IMR-90 (cell line): ENCODE measurements around the gene CLTCL1. TPM values are rescaled to one million over a fixed set of nuclear protein-coding genes. Genes with fewer than 3 reads are reported as not detected.

ENCODE experiments used
- ATAC-seq: fragments of 200-7000 bp; cut with Tn5 transposase; 2 replicates; pipeline ENCODE4 v1.9.1; 2020; ENCODE audit warnings: low read depth, mild to moderate bottlenecking, moderate library complexity
- BruUV-seq: library from RNA; stranded (reverse); fragments of 400-500 nt; replicated peaks from 2 replicates; lab custom pipeline; 2021; lab: Mats Ljungman, UMichigan
- CTCF ChIA-PET: fragments of 300-600 bp; formaldehyde crosslinking; extraction: SDS; loops from one replicate; lab custom pipeline; 2021; ENCODE audit warnings: antibody characterized with exemption; lab: Yijun Ruan, JAX
- POLR2A ChIA-PET: fragments of 300-600 bp; sonication (Branson Sonifier 250); formaldehyde crosslinking; loops from one replicate; lab custom pipeline; 2022; ENCODE audit warnings: antibody characterized with exemption; ENCODE audit not compliant: unreplicated experiment; lab: Charles Lee
- DNase-seq: peaks from one replicate; pipeline ENCODE4 v3.0.0; 2013
- H2AFZ ChIP-seq: replicated peaks from 2 replicates; pipeline ENCODE3; 2013; ENCODE audit warnings: low read length, mild to moderate bottlenecking; ENCODE audit not compliant: poor library complexity
- H2AK5ac ChIP-seq: 2 replicates; pipeline ENCODE4 v1.6.1; 2013; ENCODE audit warnings: low read depth, low read length, inconsistent platforms
- H2AK9ac ChIP-seq: replicated peaks from 2 replicates; pipeline ENCODE3; 2013; ENCODE audit warnings: mild to moderate bottlenecking, low read depth, low read length, moderate library complexity; ENCODE audit not compliant: poor library complexity
- H2BK120ac ChIP-seq: 2 replicates; pipeline ENCODE4 v1.6.1; 2013; ENCODE audit warnings: low read depth, low read length, inconsistent platforms
- H2BK15ac ChIP-seq: 3 replicates; pipeline ENCODE4 v1.6.1; 2013; ENCODE audit warnings: low read depth, low read length, inconsistent platforms
- H2BK20ac ChIP-seq: 2 replicates; pipeline ENCODE4 v1.6.1; 2013; ENCODE audit warnings: low read depth, mild to moderate bottlenecking, inconsistent platforms, low read length, moderate library complexity
- H2BK5ac ChIP-seq: 2 replicates; pipeline ENCODE4 v1.6.1; 2013; ENCODE audit warnings: mild to moderate bottlenecking, low read depth, low read length, inconsistent platforms; ENCODE audit not compliant: poor library complexity, severe bottlenecking
- H3K14ac ChIP-seq: replicated peaks from 2 replicates; pipeline ENCODE4 v1.6.1; 2013; ENCODE audit warnings: low read depth, low read length, inconsistent platforms
- H3K18ac ChIP-seq: 2 replicates; pipeline ENCODE4 v1.6.1; 2013; ENCODE audit warnings: low read depth, low read length, control low read depth
- H3K23ac ChIP-seq: 2 replicates; pipeline ENCODE4 v1.6.1; 2013; ENCODE audit warnings: low read depth, low read length, inconsistent platforms
- H3K27ac ChIP-seq: 2 replicates; pipeline ENCODE4 v1.5.1; 2013; ENCODE audit warnings: mild to moderate bottlenecking, control low read depth, low read length; ENCODE audit not compliant: insufficient read depth
- H3K27me3 ChIP-seq: 2 replicates; pipeline ENCODE4 v1.6.1; 2013; ENCODE audit warnings: low read length; ENCODE audit not compliant: control insufficient read depth, insufficient read depth
- H3K36me3 ChIP-seq: 2 replicates; pipeline ENCODE4 v1.6.1; 2013; ENCODE audit warnings: low read length, mixed read lengths; ENCODE audit not compliant: control insufficient read depth, insufficient read depth
- H3K4ac ChIP-seq: 2 replicates; pipeline ENCODE4 v1.6.1; 2013; ENCODE audit warnings: low read depth, low read length, inconsistent platforms
- H3K4me1 ChIP-seq: 2 replicates; pipeline ENCODE4 v1.6.1; 2013; ENCODE audit warnings: low read length, mixed read lengths; ENCODE audit not compliant: control insufficient read depth, insufficient read depth
- H3K4me2 ChIP-seq: 2 replicates; pipeline ENCODE4 v1.6.1; 2013; ENCODE audit warnings: low read depth, mild to moderate bottlenecking, control low read depth, low read length, moderate library complexity
- H3K4me3 ChIP-seq: 2 replicates; pipeline ENCODE4 v1.5.1; 2013; ENCODE audit warnings: low read depth, mild to moderate bottlenecking, control low read depth, low read length, moderate library complexity; ENCODE audit not compliant: insufficient read depth
- H3K56ac ChIP-seq: 2 replicates; pipeline ENCODE4 v1.6.1; 2013; ENCODE audit warnings: low read length, inconsistent platforms; ENCODE audit not compliant: insufficient read depth; ENCODE audit errors: extremely low read depth
- H3K79me1 ChIP-seq, 2 experiments: 2 replicates each; pipeline ENCODE4 v1.6.1; 2013; ENCODE audit warnings: low read length in 2 of 2, inconsistent platforms in 1 of 2, low read depth in 1 of 2
- H3K9ac ChIP-seq: 2 replicates; pipeline ENCODE4 v1.6.1; 2013; ENCODE audit warnings: low read depth, low read length, control low read depth
- H3K9me1 ChIP-seq: 2 replicates; pipeline ENCODE4 v1.6.1; 2013; ENCODE audit warnings: low read length, inconsistent platforms; ENCODE audit not compliant: insufficient read depth
- H3K9me3 ChIP-seq: 2 replicates; pipeline ENCODE4 v1.6.1; 2013; ENCODE audit warnings: low read length; ENCODE audit not compliant: control insufficient read depth, insufficient read depth
- H4K20me1 ChIP-seq: 2 replicates; pipeline ENCODE4 v1.6.1; 2013; ENCODE audit warnings: low read length, inconsistent platforms; ENCODE audit not compliant: insufficient read depth
- H4K5ac ChIP-seq: 2 replicates; pipeline ENCODE4 v1.6.1; 2013; ENCODE audit warnings: mild to moderate bottlenecking, low read depth, low read length, control low read depth
- H4K8ac ChIP-seq, 2 experiments: 2 replicates each; pipeline ENCODE4 v1.6.1; 2013; ENCODE audit warnings: low read depth in 2 of 2, low read length in 2 of 2, control low read depth in 1 of 2, inconsistent platforms in 1 of 2
- H4K91ac ChIP-seq: 2 replicates; pipeline ENCODE4 v1.6.1; 2013; ENCODE audit warnings: low read depth, low read length, inconsistent platforms; ENCODE audit not compliant: insufficient read depth
- BHLHE40 ChIP-seq: fragments of 150-350 bp; IDR thresholded peaks from 2 replicates; pipeline ENCODE4 v1.6.1; 2016; ENCODE audit warnings: mild to moderate bottlenecking, low read depth, low read length
- NFE2L2 ChIP-seq: fragments of 150-350 bp; IDR thresholded peaks from 2 replicates; pipeline ENCODE4 v1.6.1; 2016; ENCODE audit warnings: low read depth, mild to moderate bottlenecking, low read length
- POLR2A ChIP-seq: IDR thresholded peaks from 2 replicates; pipeline ENCODE4 v1.6.1; 2012; ENCODE audit warnings: mild to moderate bottlenecking, low read depth, low read length
- WGBS, 2 experiments: methylation state at CpG; one replicate each; pipeline versions ENCODE4 v1.1.5 to v1.1.7; 2013; ENCODE audit warnings: missing lambda C conversion rate in 2 of 2; ENCODE audit not compliant: insufficient read length in 1 of 2; ENCODE audit errors: extremely low coverage in 2 of 2; 5-methylcytosine and 5-hydroxymethylcytosine counted together
- dilution Hi-C: fragments of 300-500 bp; cut with HindIII; formaldehyde crosslinking; loops from one replicate; pipeline ENCODE4 v1.14.3; 2018; ENCODE audit warnings: low sequenced_read_pairs; ENCODE audit not compliant: unreplicated experiment
- in situ Hi-C: fragments of 300-500 bp; cut with MboI; formaldehyde crosslinking; loops from 3 replicates; pipeline ENCODE4 v1.14.3; 2019; ENCODE audit warnings: low sequenced_read_pairs, inconsistent platforms, mixed read lengths
- intact Hi-C: fragments of 100-400 bp; cut with micrococcal nuclease; formaldehyde crosslinking; loops from 2 replicates; pipeline ENCODE4 v1.10.0; 2022
- polyA plus RNA-seq, 3 experiments: library from polyadenylated mRNA; depleted of rRNA; stranded (reverse); fragments of >200 nt; gene quantifications; 2 replicates each; pipeline ENCODE4 v1.2.3, GENCODE V29; 2012; ENCODE audit warnings: low replicate concordance in 1 of 3
- total RNA-seq: library from RNA; depleted of rRNA; stranded (reverse); fragments of >200 nt; gene quantifications from 2 replicates; pipeline ENCODE4 v1.2.3, GENCODE V29; 2012

The CLTCL1 gene
- total and polyA plus RNA-seq, 2 of the 4 experiments (the other 2 are of a cell fraction), result 6.2 to 8.1 TPM

DNA sequence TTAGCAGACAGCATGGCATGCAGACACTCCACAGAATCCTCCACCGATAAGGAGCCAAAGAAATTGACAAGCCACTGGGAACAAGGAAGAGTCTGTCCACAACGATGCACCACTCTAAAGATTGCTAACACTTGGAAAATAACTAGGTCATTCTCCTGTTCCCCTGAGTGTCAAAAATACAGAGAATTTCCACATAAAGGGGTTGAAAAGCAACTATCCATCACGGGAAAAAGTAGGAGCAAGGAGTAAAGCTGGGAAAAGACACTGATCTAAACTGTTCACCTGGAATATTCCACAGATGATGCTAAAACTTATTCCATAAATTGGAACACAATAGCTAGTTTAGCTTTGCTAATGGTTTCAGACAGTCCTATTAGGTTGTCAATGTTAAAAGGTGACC, 66.0 kb downstream of the CLTCL1 start:
- no peak overlapping the region for H2AK5ac ChIP-seq
- H3K9ac ChIP-seq, result no peak overlapping the region
- H3K4me2 ChIP-seq, result no peak overlapping the region
- DNase-seq, result no peak
- no peak overlapping the region for H3K23ac ChIP-seq
- peaks cover 7% of the 10 kb centered on the region; the same call in 1 of the 2 replicates for H3K9me1 ChIP-seq
- no peak overlapping the region for H2BK120ac ChIP-seq
- no peak overlapping the region for H3K4ac ChIP-seq
- H3K79me1 ChIP-seq, result no peaks in the 10 kb centered on the region
- no peak overlapping the region for H3K27ac ChIP-seq
- H3K36me3 ChIP-seq, result peaks cover 35% of the 10 kb centered on the region
- dilution Hi-C loops, result no loop called here
- no peak overlapping the region for H2BK20ac ChIP-seq
- no peak overlapping the region for H3K18ac ChIP-seq
- H4K5ac ChIP-seq, result no peak overlapping the region
- H4K91ac ChIP-seq, result no peak overlapping the region
- H2AK9ac ChIP-seq, result no peak overlapping the region
- in situ Hi-C loops, result no loop called here
- no TSS peak for BruUV-seq
- no peaks in the 10 kb centered on the region for H3K27me3 ChIP-seq
- H4K20me1 ChIP-seq, result no peaks in the 10 kb centered on the region
- H2BK5ac ChIP-seq, result no peak overlapping the region
- ChIA-PET POLR2A (no interaction called here), CTCF (no interaction called here)
- no peak overlapping the region for H2BK15ac ChIP-seq
- ATAC-seq, result no peak
- intact Hi-C loops, result no loop called here
- H3K9me3 ChIP-seq, result no peaks in the 10 kb centered on the region
- WGBS, 2 experiments, result no CpG with 5 or more reads among the region's 3 CpGs
- H3K14ac ChIP-seq, result no peak overlapping the region
- H3K4me1 ChIP-seq, result no peaks in the 10 kb centered on the region
- H2AFZ ChIP-seq, result no peak overlapping the region
- no peak overlapping the region for H3K4me3 ChIP-seq
- TF ChIP-seq NFE2L2, result no peak
- TF ChIP-seq BHLHE40, result no peak
- TF ChIP-seq POLR2A, result no peak
- no peak overlapping the region for H3K56ac ChIP-seq
- H4K8ac ChIP-seq, result no peak overlapping the region
